ENCODE results near the gene PRKAR1A.

The PRKAR1A gene

DNA sequence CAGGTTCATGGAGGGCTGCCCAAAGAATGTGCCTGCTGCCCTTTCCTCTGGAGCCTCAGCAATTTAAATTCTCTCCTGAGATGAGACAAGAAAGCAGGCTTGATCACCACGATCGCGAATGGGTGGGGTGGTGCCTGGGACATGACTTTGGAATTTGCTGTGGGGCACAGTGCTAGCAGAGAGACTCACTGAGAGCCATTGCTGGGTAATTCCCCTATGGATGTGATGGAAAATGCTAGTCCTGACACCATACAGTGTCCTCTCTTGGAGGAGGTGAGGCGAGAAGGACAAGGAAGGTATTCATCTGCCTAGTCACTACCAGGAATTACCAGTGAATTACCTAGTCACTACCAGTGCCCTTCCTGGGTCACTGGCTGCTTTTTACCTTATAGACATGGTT, 73.4 kb downstream of the PRKAR1A start:
- Histone ChIP-seq H3K4me3 (ENCODE audit: insufficient read depth, low read depth, low read length) (no peak overlapping the region), H3K9me3 (ENCODE audit: control insufficient read depth, low read length) (no peaks in the 10 kb centered on the region), H3K27me3 (ENCODE audit: control insufficient read depth, insufficient read depth, low read length, poor library complexity, severe bottlenecking) (no peaks in the 10 kb centered on the region), H3K27ac (ENCODE audit: insufficient read depth, low read depth, low read length, poor library complexity, severe bottlenecking) (no peak overlapping the region), H3K36me3 (ENCODE audit: control insufficient read depth, insufficient read depth, low read length) (no peaks in the 10 kb centered on the region), H3K4me1 (ENCODE audit: control insufficient read depth, insufficient read depth, low read length) (peaks cover 4% of the 10 kb centered on the region)
- 92% methylated on average over 4 of the region's 4 CpGs for WGBS, 2 experiments

DNA sequence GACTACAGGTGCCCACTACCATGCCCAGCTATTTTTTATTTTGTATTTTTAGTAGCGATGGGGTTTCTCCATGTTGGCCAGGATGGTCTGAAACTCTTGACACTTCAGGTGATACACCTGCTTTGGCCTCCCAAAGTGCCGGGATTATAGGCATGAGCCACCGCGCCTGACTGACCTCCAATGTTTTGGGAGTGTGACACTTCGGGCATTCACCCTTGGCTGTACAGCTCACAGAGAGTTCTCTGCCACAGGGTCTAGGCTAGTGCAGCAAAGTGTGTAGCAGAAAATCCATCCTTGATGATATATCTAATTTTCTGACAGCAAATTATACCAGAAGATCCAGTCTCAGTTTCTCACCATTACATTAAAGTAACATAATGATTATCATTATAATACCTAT, 74.8 kb downstream of the PRKAR1A start:
- no peak overlapping the region for H3K27ac ChIP-seq (ENCODE audit: insufficient read depth, low read depth, low read length, poor library complexity, severe bottlenecking)
- no peaks in the 10 kb centered on the region for H3K27me3 ChIP-seq (ENCODE audit: control insufficient read depth, insufficient read depth, low read length, poor library complexity, severe bottlenecking)
- H3K9me3 ChIP-seq (ENCODE audit: control insufficient read depth, low read length): no peaks in the 10 kb centered on the region
- 94 to 96% methylated on average over 5 of the region's 5 CpGs for WGBS, 2 experiments
- H3K4me1 ChIP-seq (ENCODE audit: control insufficient read depth, insufficient read depth, low read length): peaks cover 4% of the 10 kb centered on the region
- no peak overlapping the region for H3K4me3 ChIP-seq (ENCODE audit: insufficient read depth, low read depth, low read length)
- no peaks in the 10 kb centered on the region for H3K36me3 ChIP-seq (ENCODE audit: control insufficient read depth, insufficient read depth, low read length)

DNA sequence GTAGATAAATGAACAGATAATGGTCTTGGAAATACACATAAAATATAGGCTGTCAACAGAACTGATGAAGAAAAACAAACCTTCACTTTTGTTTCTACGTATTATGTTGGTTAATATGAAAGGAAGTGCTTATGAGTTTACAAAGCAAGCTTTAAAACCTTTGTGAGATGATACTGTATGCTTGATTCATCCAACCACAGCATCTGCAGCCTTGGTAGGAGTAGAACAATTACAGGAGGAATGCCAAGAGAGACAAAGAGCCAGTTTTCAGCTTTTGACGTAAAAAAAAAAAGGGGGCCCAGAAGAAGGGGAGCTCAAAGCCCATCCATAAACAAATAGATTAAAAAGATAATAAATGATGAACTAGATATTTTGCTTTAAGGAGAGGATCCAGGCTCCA, 75.6 kb downstream of the PRKAR1A start:
- Histone ChIP-seq H3K27me3 (ENCODE audit: control insufficient read depth, insufficient read depth, low read length, poor library complexity, severe bottlenecking) (no peaks in the 10 kb centered on the region), H3K36me3 (ENCODE audit: control insufficient read depth, insufficient read depth, low read length) (no peaks in the 10 kb centered on the region), H3K27ac (ENCODE audit: insufficient read depth, low read depth, low read length, poor library complexity, severe bottlenecking) (no peak overlapping the region), H3K4me3 (ENCODE audit: insufficient read depth, low read depth, low read length) (no peak overlapping the region), H3K9me3 (ENCODE audit: control insufficient read depth, low read length) (no peaks in the 10 kb centered on the region), H3K4me1 (ENCODE audit: control insufficient read depth, insufficient read depth, low read length) (peaks cover 4% of the 10 kb centered on the region)
- 94 to 95% methylated on average over 2 of the region's 2 CpGs for WGBS, 2 experiments

DNA sequence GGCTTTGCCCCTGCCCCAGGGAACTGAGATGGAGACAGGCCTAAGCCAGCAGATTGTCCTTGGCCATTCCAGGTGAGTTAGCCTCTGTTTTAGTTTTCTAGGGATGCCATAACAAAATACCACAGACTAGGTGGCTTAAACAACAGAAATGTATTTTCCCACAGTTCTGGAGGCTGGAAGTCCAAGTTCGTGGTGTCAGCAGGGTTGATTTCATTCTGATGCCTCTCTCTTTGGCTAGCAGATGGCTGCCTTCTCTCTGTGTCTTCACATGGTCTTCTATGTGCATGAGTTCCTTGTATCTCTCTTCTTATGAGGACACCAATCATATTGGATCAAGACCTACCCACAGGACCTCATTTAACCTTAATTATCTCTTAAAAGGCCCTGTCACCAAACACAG, 76.1 kb downstream of the PRKAR1A start:
- Histone ChIP-seq H3K9me3 (ENCODE audit: control insufficient read depth, low read length) (no peaks in the 10 kb centered on the region), H3K4me3 (ENCODE audit: insufficient read depth, low read depth, low read length) (no peak overlapping the region), H3K27ac (ENCODE audit: insufficient read depth, low read depth, low read length, poor library complexity, severe bottlenecking) (no peak overlapping the region), H3K27me3 (ENCODE audit: control insufficient read depth, insufficient read depth, low read length, poor library complexity, severe bottlenecking) (no peaks in the 10 kb centered on the region), H3K36me3 (ENCODE audit: control insufficient read depth, insufficient read depth, low read length) (no peaks in the 10 kb centered on the region), H3K4me1 (ENCODE audit: control insufficient read depth, insufficient read depth, low read length) (peaks cover 4% of the 10 kb centered on the region)
- WGBS, 2 experiments: 89 to 92% methylated on average over 1 of the region's 1 CpG

DNA sequence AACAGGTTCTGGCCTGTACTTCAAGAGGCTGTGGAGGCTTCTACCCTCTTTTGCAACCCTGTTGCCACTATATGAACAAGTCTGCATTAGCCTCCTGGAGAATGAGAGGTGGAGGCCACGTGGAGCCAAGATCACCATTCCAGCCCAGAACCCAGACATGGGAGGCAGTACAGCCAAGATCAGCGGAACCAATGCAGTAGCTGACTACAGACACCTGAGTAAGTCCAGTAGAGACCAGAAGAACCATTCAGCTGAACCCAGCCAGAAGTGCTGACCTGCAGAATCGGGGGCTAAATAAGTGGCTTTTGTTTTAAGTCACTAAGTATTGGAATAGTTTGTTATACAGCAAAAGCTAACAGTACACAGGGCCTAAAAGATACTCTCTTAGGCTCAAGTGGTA, 76.9 kb downstream of the PRKAR1A start:
- H3K4me3 ChIP-seq (ENCODE audit: insufficient read depth, low read depth, low read length): no peak overlapping the region
- no peaks in the 10 kb centered on the region for H3K27me3 ChIP-seq (ENCODE audit: control insufficient read depth, insufficient read depth, low read length, poor library complexity, severe bottlenecking)
- H3K9me3 ChIP-seq (ENCODE audit: control insufficient read depth, low read length): no peaks in the 10 kb centered on the region
- H3K27ac ChIP-seq (ENCODE audit: insufficient read depth, low read depth, low read length, poor library complexity, severe bottlenecking): no peak overlapping the region
- WGBS, 2 experiments: 87 to 92% methylated on average over 3 of the region's 3 CpGs
- peaks cover 4% of the 10 kb centered on the region for H3K4me1 ChIP-seq (ENCODE audit: control insufficient read depth, insufficient read depth, low read length)
- no peaks in the 10 kb centered on the region for H3K36me3 ChIP-seq (ENCODE audit: control insufficient read depth, insufficient read depth, low read length)

DNA sequence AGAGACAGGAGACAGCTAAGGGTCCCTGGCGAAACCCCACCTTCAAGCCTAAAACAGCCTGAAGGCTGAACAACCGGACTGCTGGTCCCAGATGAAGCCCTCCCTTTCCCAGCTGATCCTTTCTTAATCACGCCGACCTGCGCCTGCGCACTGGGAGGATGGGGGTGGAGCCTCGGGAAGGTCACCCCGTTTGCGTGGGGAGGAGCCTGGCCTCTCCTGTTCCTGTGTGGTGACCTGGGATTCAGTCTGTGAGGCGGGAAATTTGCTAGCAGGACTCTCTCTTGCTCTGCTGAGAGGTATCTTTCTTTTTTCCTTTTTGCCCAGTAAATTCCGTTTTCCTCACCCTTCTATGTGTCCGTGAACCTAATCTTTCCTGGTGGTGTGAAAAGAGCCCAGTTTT, 79.4 kb downstream of the PRKAR1A start:
- H3K36me3 ChIP-seq (ENCODE audit: control insufficient read depth, insufficient read depth, low read length): no peaks in the 10 kb centered on the region
- H3K4me1 ChIP-seq (ENCODE audit: control insufficient read depth, insufficient read depth, low read length): no peaks in the 10 kb centered on the region
- H3K4me3 ChIP-seq (ENCODE audit: insufficient read depth, low read depth, low read length): no peak overlapping the region

DNA sequence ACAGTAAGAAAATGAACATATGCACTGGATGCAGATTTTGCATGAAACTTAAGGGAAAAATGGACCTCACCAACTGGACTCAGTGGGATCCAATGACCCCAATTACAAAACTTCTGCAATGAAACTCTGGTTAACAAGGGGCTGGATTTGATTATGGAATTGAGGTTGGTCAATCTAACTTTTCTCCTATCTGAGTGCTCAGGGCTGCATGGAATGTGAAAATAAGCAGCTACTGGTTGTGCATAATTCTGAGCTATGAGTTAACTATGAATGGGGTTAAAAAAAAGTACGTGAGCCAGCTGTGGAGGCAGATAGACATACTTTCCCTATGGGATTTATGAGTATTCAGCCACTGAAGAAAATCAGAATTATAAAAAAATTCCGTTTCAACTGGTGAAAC, 79.8 kb downstream of the PRKAR1A start:
- 96% methylated on average over 2 of the region's 2 CpGs for WGBS, 2 experiments
- Histone ChIP-seq H3K27me3 (ENCODE audit: control insufficient read depth, insufficient read depth, low read length, poor library complexity, severe bottlenecking) (no peaks in the 10 kb centered on the region), H3K27ac (ENCODE audit: insufficient read depth, low read depth, low read length, poor library complexity, severe bottlenecking) (no peak overlapping the region), H3K9me3 (ENCODE audit: control insufficient read depth, low read length) (no peaks in the 10 kb centered on the region), H3K4me1 (ENCODE audit: control insufficient read depth, insufficient read depth, low read length) (no peaks in the 10 kb centered on the region), H3K4me3 (ENCODE audit: insufficient read depth, low read depth, low read length) (no peak overlapping the region), H3K36me3 (ENCODE audit: control insufficient read depth, insufficient read depth, low read length) (no peaks in the 10 kb centered on the region)

More for the DNA sequence above, 79.4 kb downstream of the PRKAR1A start:
- no peaks in the 10 kb centered on the region for H3K27me3 ChIP-seq (ENCODE audit: control insufficient read depth, insufficient read depth, low read length, poor library complexity, severe bottlenecking)
- H3K27ac ChIP-seq (ENCODE audit: insufficient read depth, low read depth, low read length, poor library complexity, severe bottlenecking): no peak overlapping the region
- H3K9me3 ChIP-seq (ENCODE audit: control insufficient read depth, low read length): no peaks in the 10 kb centered on the region
- WGBS, 2 experiments: 92% methylated on average over 12 of the region's 12 CpGs

DNA sequence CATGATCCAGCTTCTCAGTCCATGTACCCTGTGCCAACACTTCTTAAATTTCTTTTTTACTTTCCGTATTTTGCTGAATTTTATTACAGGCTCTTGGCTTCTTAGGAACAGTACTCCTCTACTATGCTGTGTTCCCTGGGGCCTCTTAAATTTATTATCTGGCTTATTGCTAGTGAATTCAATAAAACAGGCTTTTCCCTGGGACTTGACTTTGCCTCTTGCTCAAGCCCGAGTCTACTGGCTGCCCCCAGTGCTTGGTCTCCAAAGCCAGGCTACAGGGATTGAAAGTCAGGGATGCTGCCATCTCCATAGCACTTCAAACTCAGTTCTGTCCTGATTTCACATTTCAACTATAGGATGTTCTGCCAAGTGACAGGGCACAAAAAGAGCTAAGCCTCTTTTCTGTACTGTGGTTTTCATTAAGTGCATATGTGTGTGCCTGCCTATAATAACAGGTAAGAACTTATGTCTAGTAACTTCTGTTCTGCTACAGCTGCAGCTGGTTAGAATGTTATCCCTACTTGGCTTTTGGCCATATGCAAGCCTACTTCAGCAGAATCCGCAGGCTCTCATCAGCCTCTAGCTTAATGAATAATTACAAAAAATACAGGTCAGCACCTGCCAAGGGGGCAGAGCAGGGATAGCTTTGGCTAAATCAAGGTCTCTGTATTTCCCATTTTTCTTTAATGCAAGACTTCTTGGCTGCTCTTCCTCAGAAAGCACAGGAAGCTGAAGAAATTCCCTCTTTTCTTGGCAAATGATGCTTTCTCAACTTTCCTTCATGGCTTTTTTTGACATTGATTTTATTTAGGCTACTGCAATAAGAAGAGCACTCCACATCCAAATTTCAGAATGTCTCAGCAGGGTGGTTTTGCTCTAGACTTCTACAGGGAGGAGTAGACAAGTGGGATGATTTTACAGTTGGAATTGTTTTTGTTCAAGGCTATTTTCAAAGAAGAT, 80.7 kb downstream of the PRKAR1A start:
- Histone ChIP-seq H3K4me1 (ENCODE audit: control insufficient read depth, insufficient read depth, low read length) (no peaks in the 10 kb centered on the region), H3K4me3 (ENCODE audit: insufficient read depth, low read depth, low read length) (no peak overlapping the region), H3K27me3 (ENCODE audit: control insufficient read depth, insufficient read depth, low read length, poor library complexity, severe bottlenecking) (peaks cover 1% of the 10 kb centered on the region), H3K27ac (ENCODE audit: insufficient read depth, low read depth, low read length, poor library complexity, severe bottlenecking) (no peak overlapping the region), H3K36me3 (ENCODE audit: control insufficient read depth, insufficient read depth, low read length) (no peaks in the 10 kb centered on the region), H3K9me3 (ENCODE audit: control insufficient read depth, low read length) (no peaks in the 10 kb centered on the region)
- WGBS, 2 experiments: 93% methylated on average over 3 of the region's 3 CpGs

DNA sequence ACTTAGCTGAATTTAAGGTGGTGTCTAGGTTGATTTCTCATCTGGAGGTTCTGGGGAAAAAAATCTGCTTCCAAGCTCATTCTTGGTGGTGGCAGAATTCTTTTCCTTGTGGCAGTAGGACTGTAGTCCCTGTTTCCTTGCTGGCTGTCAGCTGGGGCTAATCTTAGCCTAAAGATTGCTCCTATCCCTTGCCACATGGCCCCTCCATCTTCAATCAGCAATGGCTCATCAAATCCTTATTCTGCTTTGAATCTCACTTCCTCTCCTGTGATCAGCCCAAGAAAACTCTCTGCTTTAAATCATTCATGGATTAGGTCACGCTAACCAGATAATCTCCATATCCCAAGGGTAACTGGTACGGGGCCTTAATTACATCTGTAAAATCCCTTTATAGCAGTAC, 82.3 kb downstream of the PRKAR1A start:
- 93% methylated on average over 2 of the region's 2 CpGs for WGBS, 2 experiments

DNA sequence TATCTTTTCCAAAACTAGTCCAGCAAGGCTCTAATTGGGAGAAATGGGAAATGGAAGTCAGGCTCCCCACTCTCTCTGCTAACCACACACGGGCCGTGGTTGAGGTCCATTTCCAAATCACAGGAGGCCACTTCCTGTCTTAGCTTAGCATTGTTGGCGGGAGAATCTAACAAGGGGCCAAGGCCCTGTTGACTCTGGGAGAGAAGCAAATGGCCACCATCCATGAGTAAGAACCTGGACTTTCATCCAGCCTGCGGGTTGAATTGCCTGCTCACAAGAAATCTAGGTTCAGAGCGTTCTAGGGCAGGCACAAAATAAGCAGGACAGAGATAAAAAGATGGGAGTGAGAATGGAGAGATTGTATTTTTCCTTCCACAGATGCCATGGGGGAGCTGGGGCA, 83.3 kb downstream of the PRKAR1A start:
- H3K27ac ChIP-seq (ENCODE audit: insufficient read depth, low read depth, low read length, poor library complexity, severe bottlenecking): no peak overlapping the region
- no peaks in the 10 kb centered on the region for H3K36me3 ChIP-seq (ENCODE audit: control insufficient read depth, insufficient read depth, low read length)
- no peaks in the 10 kb centered on the region for H3K4me1 ChIP-seq (ENCODE audit: control insufficient read depth, insufficient read depth, low read length)
- H3K4me3 ChIP-seq (ENCODE audit: insufficient read depth, low read depth, low read length): no peak overlapping the region
- peaks cover 26% of the 10 kb centered on the region for H3K27me3 ChIP-seq (ENCODE audit: control insufficient read depth, insufficient read depth, low read length, poor library complexity, severe bottlenecking)
- 91 to 93% methylated on average over 5 of the region's 5 CpGs for WGBS, 2 experiments
- H3K9me3 ChIP-seq (ENCODE audit: control insufficient read depth, low read length): no peaks in the 10 kb centered on the region

More for the DNA sequence above, 82.3 kb downstream of the PRKAR1A start:
- Histone ChIP-seq H3K27ac (ENCODE audit: insufficient read depth, low read depth, low read length, poor library complexity, severe bottlenecking) (no peak overlapping the region), H3K27me3 (ENCODE audit: control insufficient read depth, insufficient read depth, low read length, poor library complexity, severe bottlenecking) (peaks cover 17% of the 10 kb centered on the region), H3K9me3 (ENCODE audit: control insufficient read depth, low read length) (no peaks in the 10 kb centered on the region), H3K36me3 (ENCODE audit: control insufficient read depth, insufficient read depth, low read length) (no peaks in the 10 kb centered on the region), H3K4me3 (ENCODE audit: insufficient read depth, low read depth, low read length) (no peak overlapping the region), H3K4me1 (ENCODE audit: control insufficient read depth, insufficient read depth, low read length) (no peaks in the 10 kb centered on the region)

Data from ectodermal cell (in vitro differentiated cells).